HCT116 (cell line): ENCODE results near the gene RABGAP1. TPM values are rescaled to one million over a fixed set of nuclear protein-coding genes. Genes with fewer than 3 reads are reported as not detected.

Experiments
- ATAC-seq: fragments of 200-7000 bp; cut with Tn5 transposase; 2 replicates; pipeline ENCODE4 v1.9.1; 2020; ENCODE audit warnings: mild to moderate bottlenecking, moderate library complexity
- BruUV-seq: library from RNA; stranded (reverse); fragments of 400-500 nt; replicated peaks from 2 replicates; lab custom pipeline; 2021; lab: Mats Ljungman, UMichigan
- CTCF ChIA-PET: fragments of 300-600 bp; sonication (Branson Sonifier 250); formaldehyde crosslinking; loops from one replicate; lab custom pipeline; 2021; ENCODE audit warnings: antibody characterized with exemption; lab: Charles Lee
- POLR2A ChIA-PET: fragments of 300-600, 350-600 bp; sonication (Branson Sonifier 250); formaldehyde crosslinking; loops from one replicate; lab custom pipeline; 2021; ENCODE audit warnings: antibody characterized with exemption; lab: Charles Lee
- RAD21 ChIA-PET, 2 experiments: fragments of 300-600 bp; sonication (Branson Sonifier 250); formaldehyde crosslinking; loops; one replicate each; lab custom pipeline; 2023; ENCODE audit warnings: low total read pairs in 2 of 2; ENCODE audit not compliant: uncharacterized antibody in 2 of 2, unreplicated experiment in 2 of 2, low non-redundant PET in 1 of 2; lab: Charles Lee
- DNase-seq: peaks from one replicate; pipeline ENCODE4 v3.0.0-alpha.2; 2010; ENCODE audit warnings: low read depth, low spot score
- H2AFZ ChIP-seq: fragments of 200-600 bp; shearing (Covaris generic), sonication (generic); 2 replicates; pipeline ENCODE4 v1.6.1; 2017; ENCODE audit warnings: low read depth, mixed run types, mixed read lengths, antibody characterized with exemption, low read length; ENCODE audit not compliant: poor library complexity, severe bottlenecking
- H3K27ac ChIP-seq: 2 replicates; pipeline ENCODE4 v1.5.1; 2012; ENCODE audit warnings: low read depth, low read length
- H3K27me3 ChIP-seq: fragments of 200-600 bp; sonication (generic); 2 replicates; pipeline ENCODE4 v1.6.1; 2016; ENCODE audit warnings: mixed run types, low read length, mixed read lengths; ENCODE audit not compliant: insufficient read depth
- H3K36me3 ChIP-seq, 2 experiments: fragments of 200-500 bp in 1 of 2; fragments of 200-600 bp in 1 of 2; sonication (Bioruptor generic) in 1 of 2; sonication (generic) in 1 of 2; 2 replicates each; pipeline versions ENCODE4 v1.5.1 to v1.6.1; 2014 to 2016; ENCODE audit warnings: low read length in 2 of 2, inconsistent platforms in 1 of 2, mixed read lengths in 1 of 2, mixed run types in 1 of 2; ENCODE audit not compliant: insufficient read depth in 2 of 2, control insufficient read depth in 1 of 2
- H3K4me1 ChIP-seq, 2 experiments: fragments of 200-600 bp in 1 of 2; sonication (generic) in 1 of 2; 2 replicates each; pipeline versions ENCODE4 v1.5.1 to v1.6.1; 2012 to 2017; ENCODE audit warnings: low read length in 2 of 2, inconsistent platforms in 1 of 2, mild to moderate bottlenecking in 1 of 2, mixed read lengths in 1 of 2, mixed run types in 1 of 2, moderate library complexity in 1 of 2; ENCODE audit not compliant: insufficient read depth in 2 of 2, control insufficient read depth in 1 of 2
- H3K4me2 ChIP-seq: fragments of 200-600 bp; sonication (generic); 2 replicates; pipeline ENCODE4 v1.6.1; 2017; ENCODE audit warnings: mixed run types, low read length, mixed read lengths
- H3K4me3 ChIP-seq, 2 experiments: fragments of 200-600 bp in 1 of 2; sonication (generic) in 1 of 2; replicated peaks in 1 of 2; 2 replicates each; pipeline ENCODE4 v1.5.1; 2011 to 2016; ENCODE audit warnings: low read length in 2 of 2, control low read depth in 1 of 2, low read depth in 1 of 2, mild to moderate bottlenecking in 1 of 2, mixed read lengths in 1 of 2, mixed run types in 1 of 2
- H3K79me2 ChIP-seq: fragments of 200-600 bp; sonication (generic); 2 replicates; pipeline ENCODE4 v1.6.1; 2017; ENCODE audit warnings: mild to moderate bottlenecking, mixed run types, low read length, moderate library complexity, mixed read lengths; ENCODE audit not compliant: insufficient read depth
- H3K9ac ChIP-seq: fragments of 200-600 bp; sonication (generic); 2 replicates; pipeline ENCODE4 v1.6.1; 2016; ENCODE audit warnings: low read length, mixed read lengths
- H3K9me2 ChIP-seq: fragments of 200-600 bp; sonication (generic), shearing (Covaris generic); 2 replicates; pipeline ENCODE4 v1.6.1; 2017; ENCODE audit warnings: mixed run types, mild to moderate bottlenecking, moderate library complexity; ENCODE audit not compliant: insufficient read depth
- H3K9me3 ChIP-seq, 2 experiments: fragments of 200-500 bp in 1 of 2; fragments of 200-600 bp in 1 of 2; sonication (Bioruptor generic) in 1 of 2; sonication (generic) in 1 of 2; 2 replicates each; pipeline ENCODE4 v1.6.1; 2014 to 2017; ENCODE audit warnings: low read length in 2 of 2, mixed read lengths in 2 of 2, inconsistent platforms in 1 of 2, low read depth in 1 of 2, mild to moderate bottlenecking in 1 of 2, mixed run types in 1 of 2, moderate library complexity in 1 of 2; ENCODE audit not compliant: control insufficient read depth in 1 of 2, insufficient read depth in 1 of 2
- H4K20me1 ChIP-seq: fragments of 200-600 bp; sonication (generic), shearing (Covaris generic); 2 replicates; pipeline ENCODE4 v1.6.1; 2017; ENCODE audit warnings: mixed run types, mild to moderate bottlenecking, moderate library complexity; ENCODE audit not compliant: insufficient read depth
- ATF3 ChIP-seq: IDR thresholded peaks from 2 replicates; pipeline ENCODE4 v1.6.1; 2012
- CBX3 ChIP-seq: IDR thresholded peaks from 2 replicates; pipeline ENCODE4 v1.6.1; 2012; ENCODE audit warnings: low read depth
- CEBPB ChIP-seq: IDR thresholded peaks from 2 replicates; pipeline ENCODE4 v1.6.1; 2012; ENCODE audit warnings: low read depth
- CTCF ChIP-seq, 3 experiments: fragments of 200-600 bp in 1 of 3; sonication (generic) in 1 of 3; IDR thresholded peaks in 2 of 3; conservative IDR thresholded peaks in 1 of 3; 2 replicates each; pipeline ENCODE4 v1.5.1; 2012 to 2017; ENCODE audit warnings: low read depth in 2 of 3, low read length in 2 of 3, antibody characterized with exemption in 1 of 3, borderline replicate concordance in 1 of 3, control low read depth in 1 of 3, mild to moderate bottlenecking in 1 of 3, mixed read lengths in 1 of 3, mixed run types in 1 of 3, moderate library complexity in 1 of 3; ENCODE audit not compliant: insufficient read depth in 1 of 3
- EGR1 ChIP-seq: IDR thresholded peaks from 2 replicates; pipeline ENCODE4 v1.6.1; 2012; ENCODE audit warnings: low read depth
- ELF1 ChIP-seq: IDR thresholded peaks from 2 replicates; pipeline ENCODE4 v1.6.1; 2012; ENCODE audit warnings: low read depth, borderline replicate concordance
- EZH2 ChIP-seq: fragments of 200-600 bp; sonication (generic); IDR thresholded peaks from 2 replicates; pipeline ENCODE4 v1.6.1; 2017; ENCODE audit warnings: antibody characterized with exemption, mixed run types
- EZH2phosphoT487 ChIP-seq: fragments of 200-600 bp; IDR thresholded peaks from 2 replicates; pipeline ENCODE4 v1.6.1; 2018; ENCODE audit warnings: antibody characterized with exemption, borderline replicate concordance
- FOSL1 ChIP-seq: IDR thresholded peaks from 2 replicates; pipeline ENCODE4 v1.6.1; 2012; ENCODE audit warnings: low read depth
- JUND ChIP-seq: IDR thresholded peaks from 2 replicates; pipeline ENCODE4 v1.6.1; 2012
- POLR2A ChIP-seq: IDR thresholded peaks from 2 replicates; pipeline ENCODE4 v1.7.0; 2011; ENCODE audit warnings: borderline replicate concordance; ENCODE audit not compliant: insufficient read depth, insufficient read length; ENCODE audit errors: extremely low read depth
- POLR2AphosphoS5 ChIP-seq: IDR thresholded peaks from 2 replicates; pipeline ENCODE4 v1.6.1; 2011; ENCODE audit warnings: mild to moderate bottlenecking, low read depth, low read length, moderate library complexity
- RAD21 ChIP-seq: IDR thresholded peaks from 2 replicates; pipeline ENCODE4 v1.6.1; 2012; ENCODE audit warnings: low read depth, mild to moderate bottlenecking
- REST ChIP-seq: IDR thresholded peaks from 2 replicates; pipeline ENCODE4 v1.6.1; 2012; ENCODE audit warnings: low read depth
- SP1 ChIP-seq: IDR thresholded peaks from 2 replicates; pipeline ENCODE4 v1.6.1; 2012; ENCODE audit warnings: low read depth
- SRF ChIP-seq: IDR thresholded peaks from 2 replicates; pipeline ENCODE4 v1.6.1; 2012; ENCODE audit warnings: low read depth
- YY1 ChIP-seq: IDR thresholded peaks from 2 replicates; pipeline ENCODE4 v1.6.1; 2011; ENCODE audit warnings: low read length, low read depth, moderate library complexity, mild to moderate bottlenecking; ENCODE audit not compliant: insufficient replicate concordance; ENCODE audit errors: extremely low read depth
- ZBTB33 ChIP-seq: IDR thresholded peaks from 2 replicates; pipeline ENCODE4 v1.6.1; 2011; ENCODE audit warnings: mild to moderate bottlenecking, low read length, moderate library complexity; ENCODE audit not compliant: insufficient replicate concordance; ENCODE audit errors: extremely low read depth
- ZFX ChIP-seq: fragments of 450-650 bp; IDR thresholded peaks from 2 replicates; pipeline ENCODE4 v1.6.1; 2017
- ZNF274 ChIP-seq: fragments of 200-500 bp; sonication (Bioruptor generic); IDR thresholded peaks from 2 replicates; pipeline ENCODE4 v1.6.1; 2014; ENCODE audit warnings: mild to moderate bottlenecking, low read depth, low read length, inconsistent platforms
- intact Hi-C: fragments of 100-400 bp; cut with micrococcal nuclease; formaldehyde crosslinking; loops from 2 replicates; pipeline ENCODE4 v1.10.0; 2022
- total RNA-seq: library from RNA; stranded (reverse); gene quantifications from one replicate; pipeline ENCODE4 v1.2.1, GENCODE V29; 2021; ENCODE audit not compliant: unreplicated experiment

RABGAP1 gene
- total RNA-seq, 1 experiment from 2014 or later = 29.7 TPM

GRCh38 chr9:123026425-123026824 is 85.6 kb downstream of the RABGAP1 start (continued):
- TF ChIP-seq CTCF (IDR thresholded peaks at IDR 0.05 in 2 of 3, conservative IDR thresholded peaks at IDR 0.05 in 1 of 3; ENCODE audit: borderline replicate concordance in 1 of 3, insufficient read depth in 1 of 3, low read depth in 2 of 3, low read length in 2 of 3) (no peak), SP1 (no peak), EZH2 (no peak), CBX3 (no peak)

GRCh38 chr9:123027517-123027916 is 86.7 kb downstream of the RABGAP1 start:
- ChIA-PET RAD21 (no interaction called here), POLR2A (no interaction called here), CTCF (no interaction called here)
- intact Hi-C loops = no loop called here
- Histone ChIP-seq H3K27ac (no peak overlapping the region), H3K4me2 (no peak overlapping the region), H3K36me3 (no peaks in the 10 kb centered on the region), H3K4me1 (no peaks in the 10 kb centered on the region), H3K9ac (no peak overlapping the region), H2AFZ (no peak overlapping the region), H3K9me3 (no peaks in the 10 kb centered on the region), H3K79me2 (no peaks in the 10 kb centered on the region), H3K4me3 (no peak overlapping the region), H4K20me1 (no peaks in the 10 kb centered on the region), H3K9me2 (no peaks in the 10 kb centered on the region), H3K27me3 (no peaks in the 10 kb centered on the region)
- DNase-seq = no peak
- ATAC-seq = no peak
- BruUV-seq = no TSS peak
- TF ChIP-seq EZH2phosphoT487 (no peak), SP1 (no peak), ZFX (no peak), ELF1 (no peak), RAD21 (no peak), CBX3 (no peak), YY1 (no peak), FOSL1 (no peak), POLR2A (no peak), REST (no peak), ZNF274 (no peak), EZH2 (no peak), POLR2AphosphoS5 (no peak), ATF3 (no peak), EGR1 (no peak), SRF (no peak), JUND (no peak), ZBTB33 (no peak), CEBPB (no peak)
